CD4-positive, CD25-positive, alpha-beta regulatory T cell (primary cell): ENCODE measurements around the gene SIAH1. TPM values are rescaled to one million over a fixed set of nuclear protein-coding genes. Genes with fewer than 3 reads are reported as not detected.
A peak's percentile ranks its signal among the peaks of the same experiment; 100 is the strongest.

Source experiments
- ATAC-seq, 2 donors: fragments of 150-1000 bp; cut with Tn5 transposase; one replicate each; pipeline ENCODE4 v1.10.0; 2021; ENCODE audit warnings: low read depth in 2 of 2, moderate number of reproducible peaks in 2 of 2, moderate library complexity in 1 of 2
- DNase-seq, 3 donors: peaks; one replicate each; pipeline versions ENCODE4 v3.0.0 to v3.0.0-alpha.2; 2012 to 2022; ENCODE audit warnings: mixed read lengths in 1 of 3
- H3K27ac ChIP-seq: one replicate; pipeline ENCODE4 v1.7.0; 2013; ENCODE audit warnings: mild to moderate bottlenecking, low read length; ENCODE audit not compliant: insufficient read depth, poor library complexity, severe bottlenecking
- H3K27me3 ChIP-seq: one replicate; pipeline ENCODE4 v1.7.0; 2013; ENCODE audit warnings: low read length; ENCODE audit not compliant: control insufficient read depth, insufficient read depth
- H3K36me3 ChIP-seq: one replicate; pipeline ENCODE4 v1.7.0; 2013; ENCODE audit warnings: mild to moderate bottlenecking, low read length, moderate library complexity; ENCODE audit not compliant: control insufficient read depth, insufficient read depth
- H3K4me1 ChIP-seq: 2 replicates; pipeline ENCODE4 v1.7.0; 2013; ENCODE audit warnings: mild to moderate bottlenecking, low read length; ENCODE audit not compliant: insufficient read depth, control insufficient read depth, poor library complexity, severe bottlenecking
- H3K4me3 ChIP-seq: one replicate; pipeline ENCODE4 v1.7.0; 2013; ENCODE audit warnings: low read depth, mild to moderate bottlenecking, low read length, moderate library complexity
- H3K9me3 ChIP-seq, 2 experiments: 1 replicate in 1 of 2; 2 replicates in 1 of 2; pipeline ENCODE4 v1.7.0; 2013; ENCODE audit warnings: low read length in 2 of 2, mild to moderate bottlenecking in 1 of 2, moderate library complexity in 1 of 2; ENCODE audit not compliant: control insufficient read depth in 2 of 2
- H3K27ac Mint-ChIP-seq, 3 donors: one replicate each; pipeline ENCODE4 v1.8.0; 2020 to 2022; ENCODE audit warnings: mild to moderate bottlenecking in 3 of 3, mixed read lengths in 3 of 3, moderate library complexity in 2 of 3
- H3K27me3 Mint-ChIP-seq: one replicate; pipeline ENCODE4 v1.8.0; 2022; ENCODE audit warnings: mild to moderate bottlenecking, mixed read lengths
- H3K36me3 Mint-ChIP-seq: one replicate; pipeline ENCODE4 v1.8.0; 2020; ENCODE audit warnings: mixed read lengths
- H3K4me1 Mint-ChIP-seq, 4 donors: one replicate each; pipeline ENCODE4 v1.8.0; 2020 to 2022; ENCODE audit warnings: mixed read lengths in 4 of 4, mild to moderate bottlenecking in 1 of 4
- H3K4me3 Mint-ChIP-seq, 4 donors: one replicate each; pipeline ENCODE4 v1.8.0; 2020 to 2022; ENCODE audit warnings: mild to moderate bottlenecking in 4 of 4, mixed read lengths in 4 of 4, moderate library complexity in 3 of 4
- H3K9me3 Mint-ChIP-seq, 7 donors: one replicate each; pipeline ENCODE4 v1.8.0; 2020 to 2022; ENCODE audit warnings: mixed read lengths in 7 of 7, mild to moderate bottlenecking in 3 of 7, moderate library complexity in 2 of 7
- polyA plus RNA-seq, 4 donors: library from polyadenylated mRNA; unstranded; fragments of 300-500 nt; fragmentation: Illumina TruSeq; gene quantifications; one replicate each; pipeline ENCODE4 v1.2.3, GENCODE V29; 2021
- total RNA-seq: library from RNA; stranded (reverse); gene quantifications from one replicate; pipeline ENCODE4 v1.2.3, GENCODE V29; 2022

The SIAH1 gene
- total and polyA plus RNA-seq, 5 donors from 2014 or later = 6.6 to 34.0 (median 13.0) TPM

DNA sequence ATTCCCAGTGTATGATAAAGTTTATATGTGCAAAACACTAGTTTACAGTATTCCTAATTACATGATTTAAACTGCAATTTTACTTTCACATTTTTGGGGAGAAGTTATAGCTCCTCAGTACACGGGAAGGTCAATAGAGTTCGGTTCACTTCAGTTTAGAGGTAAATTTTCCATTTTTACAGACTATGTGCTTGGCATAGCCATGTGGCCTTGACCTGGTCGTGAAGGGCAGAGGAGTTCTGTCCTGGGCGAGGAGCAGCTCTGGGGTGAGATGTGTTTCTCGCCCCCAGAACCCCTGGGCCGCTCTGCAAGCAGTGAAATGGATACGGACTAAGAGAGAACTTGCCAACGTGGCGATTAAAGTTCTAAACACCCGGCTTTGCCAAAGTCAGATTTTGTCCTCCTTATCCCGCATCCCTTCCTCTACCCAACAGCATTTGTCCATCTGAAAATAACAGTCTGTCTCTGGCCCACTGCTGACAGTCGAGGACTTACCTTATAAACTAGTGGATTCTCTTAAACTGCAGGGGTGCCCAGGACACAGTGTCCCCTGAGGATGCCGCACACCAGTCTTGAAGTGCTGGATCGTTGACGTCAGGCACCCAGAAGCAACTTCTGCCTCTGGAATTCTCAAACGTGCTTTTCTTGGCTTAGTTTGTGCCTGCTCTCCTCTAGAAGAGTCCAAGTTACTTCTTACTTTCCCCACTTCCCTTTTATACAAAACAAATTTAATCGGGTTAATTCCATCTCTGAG lies 1.5 kb upstream of the SIAH1 start:
- peaks cover 12% of the 10 kb centered on the region for H3K27me3 Mint-ChIP-seq
- no peaks in the 10 kb centered on the region for H3K36me3 Mint-ChIP-seq
- H3K36me3 ChIP-seq = no peaks in the 10 kb centered on the region
- no peak overlapping the region for H3K27ac Mint-ChIP-seq
- peaks cover 10 to 18% (median 14%) of the 10 kb centered on the region in 4 donors for H3K4me1 Mint-ChIP-seq
- H3K4me3 ChIP-seq = no peak overlapping the region
- H3K27me3 ChIP-seq = no peaks in the 10 kb centered on the region
- peak overlapping the region; percentile 88 to 97 (median 90) for H3K4me3 Mint-ChIP-seq
- no peak for ATAC-seq
- no peak overlapping the region for H3K27ac ChIP-seq
- DNase-seq = no peak
- H3K4me1 ChIP-seq = peaks cover 17% of the 10 kb centered on the region
- no peaks in the 10 kb centered on the region for H3K9me3 Mint-ChIP-seq
- H3K9me3 ChIP-seq = no peaks in the 10 kb centered on the region

DNA sequence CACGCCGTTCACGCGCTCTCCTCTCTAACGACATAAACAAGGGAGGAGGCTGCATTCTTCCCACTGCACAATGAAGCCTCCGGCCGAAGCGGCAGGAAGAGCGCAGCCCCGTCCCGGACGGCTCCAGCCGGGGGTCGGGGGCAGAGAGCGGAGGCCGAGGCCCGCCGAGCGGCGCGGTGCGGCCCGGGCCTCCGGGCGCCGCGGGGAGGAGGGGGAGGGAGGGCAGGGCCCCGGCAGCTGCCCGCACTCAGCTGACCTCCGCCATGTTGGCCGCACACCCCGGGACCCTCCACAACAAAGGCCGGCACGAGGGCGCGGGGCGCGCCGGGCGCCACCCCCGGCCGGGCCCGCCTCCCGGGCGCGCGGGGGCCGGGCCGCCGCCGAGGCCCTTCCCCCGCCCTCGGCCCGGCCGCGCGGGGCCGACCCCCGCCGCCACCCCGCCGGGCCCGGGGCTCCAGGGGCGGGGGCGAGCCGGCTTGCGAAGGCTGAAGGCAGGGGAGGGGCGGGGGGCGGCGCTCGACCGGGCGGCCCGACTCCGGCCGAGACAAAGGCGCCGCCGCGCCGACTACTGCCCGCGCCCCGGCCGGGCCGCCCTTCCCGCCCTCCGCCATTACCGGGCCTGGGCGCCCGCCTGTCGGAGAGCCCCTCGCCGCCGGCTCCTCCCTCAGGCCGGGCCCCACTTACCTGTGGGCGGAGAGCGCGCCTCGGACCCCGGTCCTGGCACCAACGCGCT lies 527 bp downstream of the SIAH1 start:
- peak overlapping the region; percentile 85 to 97 (median 92) for H3K4me3 Mint-ChIP-seq
- Histone ChIP-seq H3K27me3 (no peaks in the 10 kb centered on the region), H3K36me3 (no peaks in the 10 kb centered on the region), H3K4me1 (peaks cover 17% of the 10 kb centered on the region), H3K9me3 (no peaks in the 10 kb centered on the region), H3K27ac (peak overlapping the region; percentile 66), H3K4me3 (peak overlapping the region; percentile 90)
- H3K9me3 Mint-ChIP-seq = no peaks in the 10 kb centered on the region
- no peaks in the 10 kb centered on the region for H3K36me3 Mint-ChIP-seq
- peak; percentile 32 for ATAC-seq
- H3K27me3 Mint-ChIP-seq = peaks cover 12% of the 10 kb centered on the region
- H3K4me1 Mint-ChIP-seq = peaks cover 15 to 33% (median 24%) of the 10 kb centered on the region in 4 donors
- DNase-seq = peak; percentile 20 to 40 (median 37)
- H3K27ac Mint-ChIP-seq = peak overlapping the region; percentile 86 to 94 (median 86)

DNA sequence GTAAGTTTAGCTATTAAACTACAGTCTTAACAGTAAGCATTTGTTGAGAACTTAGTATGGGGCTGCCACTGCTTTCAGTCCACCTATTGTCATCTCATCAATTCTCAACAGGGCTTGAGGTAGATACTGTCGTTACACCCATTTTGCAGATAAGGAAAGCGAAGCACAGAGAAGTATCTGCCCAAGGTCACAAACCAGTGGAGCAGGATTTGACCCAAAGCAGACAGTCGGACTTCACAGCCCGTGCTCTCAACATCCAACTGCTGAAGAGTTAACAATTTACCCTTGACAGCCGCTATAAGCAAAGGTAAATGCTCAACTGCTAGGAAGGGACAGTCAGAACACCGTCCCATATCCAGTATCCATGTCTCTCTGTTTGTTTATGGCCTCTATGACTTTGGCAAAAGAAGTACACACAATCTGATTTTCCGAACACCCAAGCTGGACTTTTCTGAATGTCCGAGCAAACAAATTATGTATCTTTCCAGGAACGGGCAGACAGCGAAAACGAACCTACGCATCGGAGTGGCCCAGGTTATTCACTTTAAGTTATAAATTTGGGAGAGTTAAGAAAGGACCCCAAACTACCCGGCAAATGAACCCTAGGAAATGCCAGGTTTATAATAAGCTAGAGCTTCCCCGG lies 1.2 kb downstream of the SIAH1 start:
- H3K4me3 ChIP-seq = peak overlapping the region; percentile 90
- no peaks in the 10 kb centered on the region for H3K9me3 ChIP-seq
- DNase-seq (peak in 2 of 3 donors; percentile 14 to 43), ATAC-seq (no peak)
- Mint-ChIP-seq H3K36me3 (no peaks in the 10 kb centered on the region), H3K27me3 (peaks cover 12% of the 10 kb centered on the region), H3K27ac (peak overlapping the region; percentile 86 to 94 (median 86)), H3K9me3 (no peaks in the 10 kb centered on the region), H3K4me1 (peaks cover 22 to 40% (median 31%) of the 10 kb centered on the region in 4 donors), H3K4me3 (peak overlapping the region; percentile 85 to 97 (median 92))
- H3K27me3 ChIP-seq = no peaks in the 10 kb centered on the region
- H3K36me3 ChIP-seq = no peaks in the 10 kb centered on the region
- no peak overlapping the region for H3K27ac ChIP-seq
- peaks cover 17% of the 10 kb centered on the region for H3K4me1 ChIP-seq

DNA sequence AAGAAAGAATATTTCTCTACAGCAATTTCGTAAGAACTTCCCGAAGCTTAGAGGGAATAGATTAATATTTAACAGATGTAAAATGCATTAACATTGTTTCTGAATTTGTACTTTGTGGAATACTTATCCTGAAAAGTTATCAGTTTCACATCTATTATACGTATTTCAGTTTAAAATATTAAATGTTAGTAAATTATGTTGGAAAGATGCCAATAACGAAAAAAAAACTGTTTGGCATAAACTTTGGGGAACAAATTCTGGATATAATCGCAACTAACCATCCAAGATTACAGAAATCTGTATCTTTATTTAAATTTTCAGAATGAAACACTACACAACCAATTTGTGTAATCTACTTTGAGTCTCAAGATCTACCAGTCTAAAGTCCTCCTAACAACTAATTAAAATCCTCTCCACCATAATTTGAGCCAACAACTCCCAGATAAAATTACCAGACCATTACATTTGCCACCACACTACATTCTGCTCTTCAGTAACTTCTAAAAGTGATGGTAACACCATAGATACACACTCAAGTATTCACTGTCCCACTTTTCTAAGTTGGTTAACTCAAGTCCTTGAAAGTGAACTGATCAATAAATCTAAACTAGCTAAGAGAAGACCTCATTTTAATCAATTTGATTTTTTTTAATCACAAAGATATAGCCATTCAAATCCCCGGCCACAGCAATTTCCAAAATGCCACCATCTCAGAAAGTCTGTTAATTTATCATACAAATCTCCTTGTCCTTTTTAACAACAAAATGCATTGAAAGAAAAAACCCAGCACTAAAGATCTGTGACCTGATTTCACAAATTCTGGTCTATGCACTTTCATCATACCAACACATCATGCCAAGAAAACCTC lies 2.0 kb downstream of the SIAH1 start:
- H3K27me3 ChIP-seq = no peaks in the 10 kb centered on the region
- no peak overlapping the region for H3K27ac ChIP-seq
- H3K27me3 Mint-ChIP-seq = peaks cover 12% of the 10 kb centered on the region
- H3K9me3 ChIP-seq = no peaks in the 10 kb centered on the region
- peak overlapping the region in 2 of 3 donors; percentile 86 for H3K27ac Mint-ChIP-seq
- H3K36me3 Mint-ChIP-seq = no peaks in the 10 kb centered on the region
- peaks cover 17% of the 10 kb centered on the region for H3K4me1 ChIP-seq
- DNase-seq = no peak
- no peak for ATAC-seq
- H3K4me1 Mint-ChIP-seq = peaks cover 29 to 47% (median 39%) of the 10 kb centered on the region in 4 donors
- H3K9me3 Mint-ChIP-seq = no peaks in the 10 kb centered on the region
- peak overlapping the region; percentile 85 to 97 (median 92) for H3K4me3 Mint-ChIP-seq
- no peaks in the 10 kb centered on the region for H3K36me3 ChIP-seq
- H3K4me3 ChIP-seq = peak overlapping the region; percentile 90

DNA sequence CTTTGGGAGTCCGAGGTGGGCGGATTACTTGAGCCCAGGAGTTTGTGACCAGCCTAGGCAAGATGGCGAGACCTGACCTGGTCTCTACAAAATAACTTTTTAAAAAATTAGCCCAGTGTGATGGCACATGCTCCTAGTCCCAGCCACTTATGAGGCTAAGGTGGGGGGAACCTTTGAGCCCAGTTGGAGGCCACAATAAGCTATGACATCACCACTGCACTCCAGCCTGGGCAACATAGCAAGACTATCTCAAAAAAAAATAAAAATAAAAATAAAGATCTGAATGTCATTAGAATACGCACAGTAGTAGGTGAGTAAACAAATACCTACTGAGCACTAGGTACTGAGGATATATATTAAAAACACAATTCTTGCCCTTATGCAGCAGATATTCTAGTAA lies 3.1 kb downstream of the SIAH1 start:
- H3K4me3 Mint-ChIP-seq = peak overlapping the region in 2 of 4 donors; percentile 28 to 57
- H3K27me3 ChIP-seq = no peaks in the 10 kb centered on the region
- ATAC-seq (no peak), DNase-seq (no peak)
- H3K4me3 ChIP-seq = no peak overlapping the region
- H3K27me3 Mint-ChIP-seq = peaks cover 12% of the 10 kb centered on the region
- H3K27ac ChIP-seq = no peak overlapping the region
- no peak overlapping the region for H3K27ac Mint-ChIP-seq
- no peaks in the 10 kb centered on the region for H3K36me3 Mint-ChIP-seq
- no peaks in the 10 kb centered on the region for H3K9me3 Mint-ChIP-seq
- no peaks in the 10 kb centered on the region for H3K36me3 ChIP-seq
- no peaks in the 10 kb centered on the region for H3K9me3 ChIP-seq
- peaks cover 29 to 52% (median 41%) of the 10 kb centered on the region in 4 donors for H3K4me1 Mint-ChIP-seq
- H3K4me1 ChIP-seq = peaks cover 17% of the 10 kb centered on the region

DNA sequence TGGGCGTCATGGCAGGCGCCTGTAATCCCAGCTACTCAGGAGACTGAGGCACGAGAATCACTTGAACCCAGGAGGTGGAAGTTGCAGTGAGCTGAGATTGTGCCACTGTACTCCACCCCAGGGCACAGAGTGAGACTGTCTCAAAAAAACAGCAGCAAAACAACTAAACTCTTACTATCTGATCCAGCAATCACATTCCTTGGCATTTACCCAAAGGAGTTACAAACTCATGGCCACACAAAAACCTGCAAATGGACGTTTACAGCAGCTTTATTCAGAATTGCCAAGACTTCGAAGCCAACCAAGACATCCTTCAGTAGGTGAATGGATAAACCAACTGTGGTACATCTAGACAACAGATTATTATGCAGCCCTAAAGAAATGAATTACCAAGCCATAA lies 4.0 kb downstream of the SIAH1 start:
- peaks cover 12% of the 10 kb centered on the region for H3K27me3 Mint-ChIP-seq
- DNase-seq (no peak), ATAC-seq (no peak)
- H3K9me3 Mint-ChIP-seq = no peaks in the 10 kb centered on the region
- peak overlapping the region in 1 of 4 donors; percentile 28 for H3K4me3 Mint-ChIP-seq
- H3K4me3 ChIP-seq = no peak overlapping the region
- H3K4me1 ChIP-seq = peaks cover 17% of the 10 kb centered on the region
- H3K36me3 ChIP-seq = no peaks in the 10 kb centered on the region
- no peaks in the 10 kb centered on the region for H3K27me3 ChIP-seq
- H3K4me1 Mint-ChIP-seq = peaks cover 29 to 57% (median 46%) of the 10 kb centered on the region in 4 donors
- no peak overlapping the region for H3K27ac ChIP-seq
- H3K9me3 ChIP-seq = no peaks in the 10 kb centered on the region
- H3K36me3 Mint-ChIP-seq = no peaks in the 10 kb centered on the region
- no peak overlapping the region for H3K27ac Mint-ChIP-seq

DNA sequence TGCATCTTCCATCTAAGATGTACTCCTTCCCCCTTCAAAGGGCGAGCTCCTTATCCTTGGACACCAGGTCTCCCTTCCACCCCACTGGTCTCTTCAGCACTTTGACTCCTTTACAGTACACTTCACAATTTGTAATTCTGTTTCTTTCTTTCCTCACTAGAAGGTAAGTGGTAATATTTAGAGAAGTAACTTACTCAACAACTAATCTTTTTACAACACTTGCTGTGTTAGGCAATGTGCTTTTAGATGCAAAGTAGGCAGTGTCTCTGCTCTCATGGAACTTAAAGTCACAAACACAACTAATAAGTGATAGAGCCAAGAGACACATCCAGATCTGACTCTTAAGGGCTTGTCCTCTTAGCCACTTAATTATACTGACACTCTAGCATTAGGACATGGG lies 6.4 kb downstream of the SIAH1 start:
- ATAC-seq = no peak
- H3K9me3 ChIP-seq = no peaks in the 10 kb centered on the region
- no peak overlapping the region for H3K27ac ChIP-seq
- H3K36me3 Mint-ChIP-seq = no peaks in the 10 kb centered on the region
- no peaks in the 10 kb centered on the region for H3K9me3 Mint-ChIP-seq
- H3K4me1 ChIP-seq = peaks cover 7% of the 10 kb centered on the region
- no peaks in the 10 kb centered on the region for H3K36me3 ChIP-seq
- H3K4me3 ChIP-seq = no peak overlapping the region
- peak overlapping the region in 2 of 3 donors; percentile 27 to 52 for H3K27ac Mint-ChIP-seq
- H3K27me3 ChIP-seq = no peaks in the 10 kb centered on the region
- peak overlapping the region in 2 of 4 donors; percentile 17 to 60 for H3K4me3 Mint-ChIP-seq
- H3K4me1 Mint-ChIP-seq = peaks cover 26 to 52% (median 42%) of the 10 kb centered on the region in 4 donors
- H3K27me3 Mint-ChIP-seq = peaks cover 7% of the 10 kb centered on the region
- no peak for DNase-seq
